HEK293 (cell line): Measurements from ENCODE around the gene RAP2A.

Experiments used
- CTCF ChIA-PET: fragments of 350-600 bp; formaldehyde crosslinking; extraction: SDS; loops from one replicate; lab custom pipeline; 2021; ENCODE audit warnings: antibody characterized with exemption; lab: Yijun Ruan, JAX
- POLR2A ChIA-PET: fragments of 300-600 bp; formaldehyde crosslinking; extraction: SDS; loops from one replicate; lab custom pipeline; 2020; ENCODE audit warnings: antibody characterized with exemption, inconsistent platforms; lab: Yijun Ruan, JAX
- H3K27ac ChIP-seq: fragments of 200-500 bp; sonication (Bioruptor generic); 2 replicates; pipeline ENCODE4 v1.5.1; 2014; ENCODE audit warnings: low read depth, low read length, control low read depth, inconsistent platforms; ENCODE audit errors: extremely low read depth
- H3K36me3 ChIP-seq, 2 experiments: fragments of 200-500 bp in 1 of 2; sonication (Bioruptor generic) in 1 of 2; 1 replicate in 1 of 2; 2 replicates in 1 of 2; pipeline ENCODE4 v1.5.1; 2014 to 2017; ENCODE audit warnings: inconsistent platforms in 2 of 2, low read length in 2 of 2; ENCODE audit not compliant: control insufficient read depth in 2 of 2, insufficient read depth in 1 of 2
- H3K4me1 ChIP-seq: fragments of 200-500 bp; sonication (Bioruptor generic); 2 replicates; pipeline ENCODE4 v1.5.1; 2014; ENCODE audit warnings: mild to moderate bottlenecking, low read length, inconsistent platforms; ENCODE audit not compliant: control insufficient read depth, insufficient read depth
- H3K4me3 ChIP-seq: 2 replicates; pipeline ENCODE4 v1.5.1; 2011; ENCODE audit warnings: low read depth, mild to moderate bottlenecking, control low read depth, low read length, moderate library complexity
- H3K9me3 ChIP-seq: fragments of 200-500 bp; sonication (Bioruptor generic); 2 replicates; pipeline ENCODE4 v1.5.1; 2014; ENCODE audit warnings: low read depth, low read length, inconsistent platforms; ENCODE audit not compliant: control insufficient read depth, insufficient read depth
- AEBP2 ChIP-seq: fragments of 450-650 bp; formaldehyde crosslinking; IDR thresholded peaks from 2 replicates; pipeline ENCODE4 v1.5.1; 2016; ENCODE audit warnings: missing biosample characterization, missing genetic modification characterization, borderline replicate concordance
- HOXD13 ChIP-seq: sonication (generic); formaldehyde crosslinking; IDR thresholded peaks from 2 replicates; pipeline ENCODE4 v1.8.0; 2022; ENCODE audit warnings: missing genetic modification reagents, borderline replicate concordance
- KLF10 ChIP-seq: fragments of 450-650 bp; IDR thresholded peaks from 2 replicates; pipeline ENCODE4 v1.5.1; 2018; ENCODE audit warnings: missing biosample characterization, mild to moderate bottlenecking, missing genetic modification characterization
- KLF16 ChIP-seq: fragments of 450-650 bp; formaldehyde crosslinking; IDR thresholded peaks from 2 replicates; pipeline ENCODE4 v1.5.1; 2017; ENCODE audit warnings: missing biosample characterization, missing genetic modification characterization
- PRDM4 ChIP-seq: fragments of 450-650 bp; formaldehyde crosslinking; IDR thresholded peaks from 2 replicates; pipeline ENCODE4 v1.5.1; 2017; ENCODE audit warnings: missing biosample characterization, missing genetic modification characterization
- TSHZ1 ChIP-seq: fragments of 450-650 bp; formaldehyde crosslinking; IDR thresholded peaks from 2 replicates; pipeline ENCODE4 v1.5.1; 2016; ENCODE audit warnings: missing biosample characterization, missing genetic modification characterization, borderline replicate concordance
- ZBTB48 ChIP-seq: fragments of 450-650 bp; formaldehyde crosslinking; IDR thresholded peaks from 2 replicates; pipeline ENCODE4 v1.5.1; 2016; ENCODE audit warnings: missing biosample characterization, missing genetic modification characterization
- ZNF133 ChIP-seq: fragments of 450-650 bp; formaldehyde crosslinking; IDR thresholded peaks from 2 replicates; pipeline ENCODE4 v1.5.1; 2016; ENCODE audit warnings: missing biosample characterization, missing genetic modification characterization
- ZNF148 ChIP-seq: fragments of 450-650 bp; formaldehyde crosslinking; IDR thresholded peaks from 2 replicates; pipeline ENCODE4 v1.5.0; 2017; ENCODE audit warnings: missing biosample characterization, missing genetic modification characterization, borderline replicate concordance
- ZNF214 ChIP-seq: fragments of 450-650 bp; formaldehyde crosslinking; IDR thresholded peaks from 2 replicates; pipeline ENCODE4 v1.5.1; 2017; ENCODE audit warnings: missing biosample characterization, mild to moderate bottlenecking, missing genetic modification characterization, borderline replicate concordance
- ZNF354C ChIP-seq: fragments of 450-650 bp; formaldehyde crosslinking; IDR thresholded peaks from 2 replicates; pipeline ENCODE4 v1.5.1; 2016; ENCODE audit warnings: missing biosample characterization, missing genetic modification characterization, low read depth, borderline replicate concordance
- ZNF362 ChIP-seq: fragments of 450-650 bp; formaldehyde crosslinking; IDR thresholded peaks from 2 replicates; pipeline ENCODE4 v1.5.1; 2016; ENCODE audit warnings: missing biosample characterization, missing genetic modification characterization
- ZNF521 ChIP-seq: fragments of 450-650 bp; formaldehyde crosslinking; IDR thresholded peaks from 2 replicates; pipeline ENCODE4 v1.5.1; 2017; ENCODE audit warnings: missing biosample characterization, mild to moderate bottlenecking, missing genetic modification characterization
- ZNF555 ChIP-seq: fragments of 450-650 bp; formaldehyde crosslinking; conservative IDR thresholded peaks from 2 replicates; pipeline ENCODE4 v1.5.1; 2017; ENCODE audit warnings: missing biosample characterization, mild to moderate bottlenecking, missing genetic modification characterization, inconsistent platforms
- ZNF629 ChIP-seq: fragments of 450-650 bp; formaldehyde crosslinking; IDR thresholded peaks from 2 replicates; pipeline ENCODE4 v1.5.1; 2017; ENCODE audit warnings: missing biosample characterization, missing genetic modification characterization
- ZNF830 ChIP-seq: fragments of 450-650 bp; IDR thresholded peaks from 2 replicates; pipeline ENCODE4 v1.5.0; 2018; ENCODE audit warnings: missing biosample characterization, missing genetic modification characterization, low read depth, mild to moderate bottlenecking, moderate library complexity
- ZSCAN16 ChIP-seq: fragments of 450-650 bp; formaldehyde crosslinking; IDR thresholded peaks from 2 replicates; pipeline ENCODE4 v1.5.1; 2016; ENCODE audit warnings: missing biosample characterization, missing genetic modification characterization

Gene RAP2A

GRCh38 chr13:97441368-97441767 lies 7.4 kb downstream of the RAP2A start:
- ChIA-PET CTCF (no interaction called here), POLR2A (no interaction called here)
- H3K27ac ChIP-seq, result no peak overlapping the region
- peaks cover 2% of the 10 kb centered on the region; the same call in 1 of the 2 replicates for H3K4me1 ChIP-seq
- H3K9me3 ChIP-seq, result no peaks in the 10 kb centered on the region
- no peak overlapping the region for H3K4me3 ChIP-seq
- TF ChIP-seq ZNF133 (tag by site-specific recombination) (no peak), ZNF354C (no peak), ZNF362 (0 out of 2 replicates have a peak, but pooled peaks have one; percentile 28)
- no peaks in the 10 kb centered on the region for H3K36me3 ChIP-seq

- ChIA-PET CTCF (no interaction called here), POLR2A (interaction anchor here (0.9 to 1.4 kb wide), 2 partner anchors 10 to 13 kb away, joined by 3 to 4 read pairs; no protein-coding TSS in a partner anchor)
- Histone ChIP-seq H3K36me3 (0 out of 3 replicates have a peak, but pooled peaks cover 0 to 3% of the 10 kb centered on the region in 2 experiments), H3K9me3 (no peaks in the 10 kb centered on the region), H3K4me3 (no peak overlapping the region), H3K27ac (no peak overlapping the region), H3K4me1 (no peaks in the 10 kb centered on the region)
- TF ChIP-seq ZBTB48, result no peak
- no peak for TF ChIP-seq ZNF629
- TF ChIP-seq ZNF521 (tag by site-specific recombination), result no peak
- TF ChIP-seq KLF10, result no peak
- TF ChIP-seq ZSCAN16 (tag by site-specific recombination), result no peak
- TF ChIP-seq ZNF354C, result no peak
- no peak for TF ChIP-seq ZNF148 (tag by site-specific recombination)
- TF ChIP-seq ZNF555 (tag by site-specific recombination), result no peak
- no peak for TF ChIP-seq TSHZ1 (tag by site-specific recombination)
- TF ChIP-seq ZNF214 (tag by site-specific recombination), result no peak
- no peak for TF ChIP-seq PRDM4
- no peak for TF ChIP-seq HOXD13
- no peak for TF ChIP-seq ZNF830
- no peak for TF ChIP-seq AEBP2 (tag by site-specific recombination)
- TF ChIP-seq KLF16 (tag by site-specific recombination), result no peak
Observed at GRCh38 chr13:97445522-97446187, 11.7 kb downstream of the RAP2A start.
